NCI-H510A treated with DMSO at 0.1 percent for 48 hours (cell line): Measurements from ENCODE around the gene RMRP.

Experiments
- DNase-seq: peaks from one replicate; lab custom pipeline; 2025; lab: John Stamatoyannopoulos, UW

The RMRP gene

DNA sequence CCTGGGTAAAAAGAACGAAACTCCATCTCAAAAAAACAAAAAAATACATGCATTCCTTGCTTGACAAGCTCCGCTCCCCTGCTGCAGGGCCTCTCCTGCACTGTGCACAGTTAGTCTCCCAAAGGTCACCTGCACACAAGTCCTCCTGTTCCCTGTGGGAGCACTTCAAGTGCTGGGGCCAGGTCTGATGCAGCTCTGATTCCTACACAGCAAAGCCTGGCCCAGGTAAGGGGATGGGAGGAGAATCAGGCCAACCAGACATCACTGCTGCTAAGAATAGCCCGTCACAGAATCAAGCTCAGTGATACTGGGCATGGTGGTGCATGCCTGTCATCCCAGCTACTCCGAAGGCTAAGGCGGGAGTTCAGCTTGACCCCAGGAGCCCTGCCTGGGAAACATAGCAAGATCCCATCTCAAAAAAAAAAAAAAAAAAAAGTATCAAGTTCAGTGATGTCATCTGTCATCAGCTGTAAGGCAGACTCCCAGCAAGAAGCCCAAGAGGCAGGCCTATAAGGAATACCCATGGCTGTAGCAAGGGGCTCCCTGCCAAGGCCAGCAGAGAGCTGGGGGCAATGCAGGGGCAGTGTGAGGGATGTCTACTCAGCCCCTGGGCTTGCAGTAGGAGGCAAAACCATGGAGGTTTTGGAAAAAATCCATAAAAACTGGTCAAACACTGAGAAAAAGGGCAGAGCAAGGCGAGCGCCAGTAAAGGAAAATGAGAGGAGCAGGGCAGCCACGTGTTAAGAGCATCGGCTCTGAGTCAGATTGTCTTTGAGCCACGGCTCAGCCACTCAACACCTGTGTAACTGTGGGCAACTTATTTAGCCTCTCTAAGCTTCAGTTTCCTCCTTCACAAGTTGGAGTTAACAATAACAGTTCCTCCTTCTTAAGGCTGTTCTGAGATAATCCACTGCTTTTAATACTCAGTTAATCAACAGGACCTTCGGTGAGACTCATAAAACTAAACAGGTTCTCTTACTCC, 28.7 kb upstream of the RMRP start:
- no peak for DNase-seq

DNA sequence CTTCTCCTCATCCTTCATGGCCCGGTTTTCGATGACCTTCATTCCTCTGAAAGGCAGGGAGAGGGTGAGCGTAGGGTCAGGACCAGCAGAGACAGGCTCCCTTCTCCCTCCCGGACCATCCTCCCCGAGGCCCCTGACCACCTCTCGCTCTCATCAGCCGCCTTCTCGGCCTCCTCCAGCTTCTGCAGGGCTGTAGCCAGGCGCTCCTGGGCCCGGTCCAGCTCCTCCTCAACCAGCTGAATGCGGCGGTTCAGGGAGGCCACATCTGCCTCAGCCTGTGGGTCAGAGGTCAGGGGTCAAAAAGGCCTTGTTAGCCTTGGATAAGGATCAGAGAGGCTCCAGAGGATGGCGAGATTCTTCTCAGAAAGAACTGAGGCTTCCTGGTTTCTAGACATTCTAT, 27.7 kb upstream of the RMRP start:
- DNase-seq: no peak

DNA sequence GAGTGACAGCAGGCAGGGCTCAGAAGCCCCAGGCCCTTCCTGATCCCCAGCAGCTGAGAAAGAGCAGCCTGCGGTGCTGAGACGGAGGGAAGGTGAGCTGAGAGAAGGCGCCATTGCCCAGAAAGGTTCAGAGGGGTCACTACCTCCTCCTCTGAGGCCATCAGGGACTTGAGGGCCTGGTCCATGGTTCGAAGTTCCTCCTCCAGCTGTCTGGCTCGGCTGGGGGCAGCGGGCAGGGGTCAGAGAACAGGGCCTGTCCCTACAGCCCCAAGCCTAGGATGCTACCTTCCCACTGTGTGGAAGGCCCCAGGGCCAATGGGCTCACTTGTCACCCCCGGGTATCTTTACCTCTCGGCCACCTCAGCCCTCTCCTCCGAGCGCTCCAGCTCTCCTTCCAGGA, 27.1 kb upstream of the RMRP start:
- DNase-seq: no peak

DNA sequence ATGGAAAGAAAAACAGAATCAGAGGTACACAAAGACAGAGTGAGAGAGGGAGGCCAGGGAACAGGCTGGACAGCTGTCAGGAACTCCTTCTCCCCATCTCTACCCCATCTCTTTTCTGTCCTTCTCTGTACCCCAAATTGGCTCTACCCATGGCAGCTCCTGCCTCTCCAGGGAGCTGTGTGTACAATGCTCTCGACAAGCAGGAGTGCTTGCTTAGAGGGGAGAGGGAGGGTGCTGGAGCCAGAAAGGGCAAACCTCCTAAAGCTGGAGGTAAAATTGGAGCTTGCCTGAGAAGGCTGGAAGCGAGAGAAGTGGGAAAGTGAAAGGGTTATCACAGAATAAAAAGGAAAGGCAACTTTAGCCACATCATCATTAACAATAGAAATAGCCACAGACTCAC, 25.5 kb upstream of the RMRP start:
- peak; percentile 2 for DNase-seq

DNA sequence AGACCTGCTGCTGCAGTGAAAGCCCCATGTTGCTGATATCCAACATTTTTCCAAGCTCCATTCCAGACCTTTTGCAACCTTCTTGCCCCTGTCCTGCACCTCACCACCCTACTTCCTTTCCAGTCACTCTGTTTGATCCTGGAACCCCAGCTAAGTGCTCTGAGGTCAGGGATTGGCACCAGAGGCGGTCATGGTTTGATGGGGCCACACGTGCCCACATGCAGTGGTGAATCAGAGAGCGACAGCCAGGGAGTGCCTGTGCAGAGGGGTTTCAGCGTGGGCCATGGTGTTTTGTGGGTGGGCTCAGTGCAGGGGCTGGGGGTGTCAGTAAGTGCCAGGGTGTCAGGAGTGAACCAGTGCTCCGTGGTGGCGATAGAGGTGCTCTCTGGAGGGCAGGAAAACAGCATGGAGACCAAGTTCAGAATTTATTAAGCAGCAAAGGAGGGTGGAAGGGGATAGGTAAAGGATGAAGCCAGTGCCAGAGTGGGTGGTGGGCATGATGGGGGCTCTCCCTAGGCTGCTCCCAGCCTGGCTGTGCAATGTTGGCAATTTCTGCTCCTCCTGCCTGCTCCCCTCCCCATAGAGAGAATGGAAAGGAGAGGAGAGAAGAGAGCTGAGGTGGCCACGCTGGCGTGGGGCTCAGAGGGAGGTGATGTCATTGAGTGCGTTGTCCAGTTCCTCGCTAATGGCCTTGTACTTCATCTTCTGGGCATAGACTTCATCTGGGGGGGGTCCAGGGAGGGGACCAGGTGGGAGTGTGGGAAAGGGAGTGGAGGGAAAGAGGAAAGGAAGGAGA, 24.9 kb upstream of the RMRP start:
- DNase-seq: no peak

DNA sequence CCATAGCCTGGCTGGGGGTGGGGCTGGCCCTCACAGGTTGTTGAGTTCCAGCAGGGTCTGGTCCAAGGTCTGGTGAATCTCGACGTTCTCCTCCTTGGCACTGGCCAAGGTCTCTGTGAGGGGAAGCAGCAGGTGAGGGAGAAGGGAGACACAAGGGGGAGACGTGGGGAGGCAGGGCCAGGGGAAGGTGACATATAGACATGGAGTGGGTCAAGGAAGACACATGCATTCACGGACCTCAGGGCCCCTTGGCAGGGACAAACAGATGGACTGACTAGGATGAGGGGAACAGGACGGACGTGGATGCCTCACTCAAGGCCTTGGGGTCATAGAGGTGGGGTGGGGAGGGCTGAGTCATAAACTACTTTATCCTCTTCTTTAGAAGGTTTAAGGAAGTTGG, 24.2 kb upstream of the RMRP start:
- DNase-seq: no peak

DNA sequence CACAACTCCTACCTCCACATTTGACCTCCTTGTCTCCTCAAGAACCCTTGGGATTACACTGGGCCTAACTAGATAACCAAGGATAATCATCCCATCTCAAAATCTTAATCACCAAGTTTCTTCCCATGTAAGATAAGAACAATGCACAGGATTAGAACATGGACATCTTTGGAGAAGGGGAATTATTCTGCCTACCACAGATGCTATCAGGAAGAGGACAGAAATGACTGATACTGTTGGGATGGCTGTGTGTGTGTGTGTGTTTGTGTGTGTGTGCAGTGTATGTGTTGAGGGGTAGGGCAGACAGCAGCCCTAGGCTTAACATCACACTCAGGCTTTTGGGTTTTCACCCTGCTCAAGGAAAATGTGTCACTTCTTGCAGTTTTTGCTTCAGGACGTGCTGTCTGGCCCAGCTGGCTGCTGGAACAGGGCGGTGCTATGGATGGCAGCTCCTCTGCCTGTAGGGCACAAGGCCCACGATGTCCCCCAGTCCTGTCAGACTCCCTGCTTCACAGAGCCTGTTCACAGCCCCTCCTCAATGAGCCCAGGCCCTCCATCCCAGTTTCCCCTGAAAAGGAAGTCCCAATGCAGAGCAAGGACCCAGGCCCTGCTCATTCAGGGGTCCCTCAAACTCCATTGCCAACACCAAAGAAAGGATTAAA, 23.7 kb upstream of the RMRP start:
- no peak for DNase-seq

DNA sequence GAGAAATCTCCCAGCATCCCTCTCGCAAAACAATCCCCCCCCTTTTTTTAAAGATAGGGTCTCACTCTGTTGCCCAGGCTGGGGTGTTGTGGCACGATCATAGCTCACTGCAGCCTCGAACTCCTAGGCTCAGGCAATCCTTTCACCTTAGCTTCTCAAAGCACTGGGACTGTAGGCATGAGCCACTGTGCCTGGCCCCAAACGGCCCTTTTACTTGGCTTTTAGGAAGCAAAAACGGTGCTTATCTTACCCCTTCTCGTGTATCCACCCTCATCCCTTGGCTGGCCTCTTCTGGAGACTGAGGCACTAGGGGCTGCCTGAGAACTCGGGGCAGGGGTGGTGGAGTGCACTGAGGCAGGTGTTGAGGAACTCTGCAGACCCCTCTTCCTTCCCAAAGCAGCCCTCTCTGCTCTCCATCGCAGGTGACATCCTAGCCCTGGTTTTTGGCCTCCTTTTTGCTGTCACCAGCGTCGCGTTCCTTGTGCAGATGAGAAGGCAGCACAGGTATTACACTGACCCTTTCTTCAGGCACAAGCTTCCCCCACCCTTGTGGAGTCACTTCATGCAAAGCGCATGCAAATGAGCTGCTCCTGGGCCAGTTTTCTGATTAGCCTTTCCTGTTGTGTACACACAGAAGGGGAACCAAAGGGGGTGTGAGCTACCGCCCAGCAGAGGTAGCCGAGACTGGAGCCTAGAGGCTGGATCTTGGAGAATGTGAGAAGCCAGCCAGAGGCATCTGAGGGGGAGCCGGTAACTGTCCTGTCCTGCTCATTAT, 22.7 kb upstream of the RMRP start:
- no peak for DNase-seq

DNA sequence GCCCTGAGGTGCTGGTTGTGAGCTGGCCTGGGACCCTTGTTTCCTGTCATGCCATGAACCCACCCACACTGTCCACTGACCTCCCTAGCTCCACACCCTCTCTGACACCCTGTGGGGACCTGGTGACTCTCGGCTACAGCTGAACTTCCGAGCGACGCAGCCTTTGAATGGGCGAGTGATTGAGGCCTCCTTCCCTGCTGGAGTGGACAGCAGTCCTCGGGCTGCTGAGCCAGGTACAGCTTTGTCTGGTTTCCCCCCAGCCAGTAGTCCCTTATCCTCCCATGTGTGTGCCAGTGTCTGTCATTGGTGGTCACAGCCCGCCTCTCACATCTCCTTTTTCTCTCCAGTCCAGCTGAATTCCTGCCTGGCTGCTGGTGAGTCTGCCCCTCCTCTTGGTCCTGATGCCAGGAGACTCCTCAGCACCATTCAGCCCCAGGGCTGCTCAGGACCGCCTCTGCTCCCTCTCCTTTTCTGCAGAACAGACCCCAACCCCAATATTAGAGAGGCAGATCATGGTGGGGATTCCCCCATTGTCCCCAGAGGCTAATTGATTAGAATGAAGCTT, 22.0 kb upstream of the RMRP start:
- no peak for DNase-seq

DNA sequence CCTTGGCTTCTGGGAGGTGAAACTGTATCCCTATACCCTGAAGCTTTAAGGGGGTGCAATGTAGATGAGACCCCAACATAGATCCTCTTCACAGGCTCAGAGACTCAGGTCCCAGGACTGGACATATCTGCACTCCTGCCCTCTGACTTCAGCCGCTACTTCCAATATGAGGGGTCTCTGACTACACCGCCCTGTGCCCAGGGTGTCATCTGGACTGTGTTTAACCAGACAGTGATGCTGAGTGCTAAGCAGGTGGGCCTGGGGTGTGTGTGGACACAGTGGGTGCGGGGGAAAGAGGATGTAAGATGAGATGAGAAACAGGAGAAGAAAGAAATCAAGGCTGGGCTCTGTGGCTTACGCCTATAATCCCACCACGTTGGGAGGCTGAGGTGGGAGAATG, 21.3 kb upstream of the RMRP start:
- no peak for DNase-seq

DNA sequence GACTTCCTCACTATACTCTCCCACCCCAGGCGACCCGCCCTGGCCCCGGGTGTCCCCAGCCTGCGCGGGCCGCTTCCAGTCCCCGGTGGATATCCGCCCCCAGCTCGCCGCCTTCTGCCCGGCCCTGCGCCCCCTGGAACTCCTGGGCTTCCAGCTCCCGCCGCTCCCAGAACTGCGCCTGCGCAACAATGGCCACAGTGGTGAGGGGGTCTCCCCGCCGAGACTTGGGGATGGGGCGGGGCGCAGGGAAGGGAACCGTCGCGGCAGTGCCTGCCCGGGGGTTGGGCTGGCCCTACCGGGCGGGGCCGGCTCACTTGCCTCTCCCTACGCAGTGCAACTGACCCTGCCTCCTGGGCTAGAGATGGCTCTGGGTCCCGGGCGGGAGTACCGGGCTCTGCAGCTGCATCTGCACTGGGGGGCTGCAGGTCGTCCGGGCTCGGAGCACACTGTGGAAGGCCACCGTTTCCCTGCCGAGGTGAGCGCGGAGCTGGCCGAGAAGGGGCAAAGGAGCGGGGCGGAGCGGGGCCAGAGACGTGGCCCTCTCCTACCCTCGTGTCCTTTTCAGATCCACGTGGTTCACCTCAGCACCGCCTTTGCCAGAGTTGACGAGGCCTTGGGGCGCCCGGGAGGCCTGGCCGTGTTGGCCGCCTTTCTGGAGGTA, 18.0 kb upstream of the RMRP start:
- DNase-seq: no peak

DNA sequence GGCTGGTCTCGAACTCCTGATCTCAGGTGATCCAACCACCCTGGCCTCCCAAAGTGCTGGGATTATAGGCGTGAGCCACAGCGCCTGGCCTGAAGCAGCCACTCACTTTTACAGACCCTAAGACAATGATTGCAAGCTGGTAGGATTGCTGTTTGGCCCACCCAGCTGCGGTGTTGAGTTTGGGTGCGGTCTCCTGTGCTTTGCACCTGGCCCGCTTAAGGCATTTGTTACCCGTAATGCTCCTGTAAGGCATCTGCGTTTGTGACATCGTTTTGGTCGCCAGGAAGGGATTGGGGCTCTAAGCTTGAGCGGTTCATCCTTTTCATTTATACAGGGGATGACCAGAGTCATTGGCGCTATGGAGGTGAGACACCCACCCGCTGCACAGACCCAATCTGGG, 17.4 kb upstream of the RMRP start:
- DNase-seq: no peak

DNA sequence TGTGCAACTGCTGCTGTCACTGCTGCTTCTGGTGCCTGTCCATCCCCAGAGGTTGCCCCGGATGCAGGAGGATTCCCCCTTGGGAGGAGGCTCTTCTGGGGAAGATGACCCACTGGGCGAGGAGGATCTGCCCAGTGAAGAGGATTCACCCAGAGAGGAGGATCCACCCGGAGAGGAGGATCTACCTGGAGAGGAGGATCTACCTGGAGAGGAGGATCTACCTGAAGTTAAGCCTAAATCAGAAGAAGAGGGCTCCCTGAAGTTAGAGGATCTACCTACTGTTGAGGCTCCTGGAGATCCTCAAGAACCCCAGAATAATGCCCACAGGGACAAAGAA, 16.2 kb upstream of the RMRP start:
- DNase-seq: no peak

DNA sequence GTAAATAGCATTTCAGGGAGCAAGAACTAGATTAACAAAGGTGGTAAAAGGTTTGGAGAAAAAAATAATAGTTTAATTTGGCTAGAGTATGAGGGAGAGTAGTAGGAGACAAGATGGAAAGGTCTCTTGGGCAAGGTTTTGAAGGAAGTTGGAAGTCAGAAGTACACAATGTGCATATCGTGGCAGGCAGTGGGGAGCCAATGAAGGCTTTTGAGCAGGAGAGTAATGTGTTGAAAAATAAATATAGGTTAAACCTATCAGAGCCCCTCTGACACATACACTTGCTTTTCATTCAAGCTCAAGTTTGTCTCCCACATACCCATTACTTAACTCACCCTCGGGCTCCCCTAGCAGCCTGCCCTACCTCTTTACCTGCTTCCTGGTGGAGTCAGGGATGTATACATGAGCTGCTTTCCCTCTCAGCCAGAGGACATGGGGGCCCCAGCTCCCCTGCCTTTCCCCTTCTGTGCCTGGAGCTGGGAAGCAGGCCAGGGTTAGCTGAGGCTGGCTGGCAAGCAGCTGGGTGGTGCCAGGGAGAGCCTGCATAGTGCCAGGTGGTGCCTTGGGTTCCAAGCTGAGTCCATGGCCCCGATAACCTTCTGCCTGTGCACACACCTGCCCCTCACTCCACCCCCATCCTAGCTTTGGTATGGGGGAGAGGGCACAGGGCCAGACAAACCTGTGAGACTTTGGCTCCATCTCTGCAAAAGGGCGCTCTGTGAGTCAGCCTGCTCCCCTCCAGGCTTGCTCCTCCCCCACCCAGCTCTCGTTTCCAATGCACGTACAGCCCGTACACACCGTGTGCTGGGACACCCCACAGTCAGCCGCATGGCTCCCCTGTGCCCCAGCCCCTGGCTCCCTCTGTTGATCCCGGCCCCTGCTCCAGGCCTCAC, 15.6 kb upstream of the RMRP start, which contains the start of gene CA9:
TSS of gene CA9 (plus strand) at position 797 of the 893 bp plus-strand sequence. CDS start at position 829, 32 bp downstream.
- DNase-seq: no peak

DNA sequence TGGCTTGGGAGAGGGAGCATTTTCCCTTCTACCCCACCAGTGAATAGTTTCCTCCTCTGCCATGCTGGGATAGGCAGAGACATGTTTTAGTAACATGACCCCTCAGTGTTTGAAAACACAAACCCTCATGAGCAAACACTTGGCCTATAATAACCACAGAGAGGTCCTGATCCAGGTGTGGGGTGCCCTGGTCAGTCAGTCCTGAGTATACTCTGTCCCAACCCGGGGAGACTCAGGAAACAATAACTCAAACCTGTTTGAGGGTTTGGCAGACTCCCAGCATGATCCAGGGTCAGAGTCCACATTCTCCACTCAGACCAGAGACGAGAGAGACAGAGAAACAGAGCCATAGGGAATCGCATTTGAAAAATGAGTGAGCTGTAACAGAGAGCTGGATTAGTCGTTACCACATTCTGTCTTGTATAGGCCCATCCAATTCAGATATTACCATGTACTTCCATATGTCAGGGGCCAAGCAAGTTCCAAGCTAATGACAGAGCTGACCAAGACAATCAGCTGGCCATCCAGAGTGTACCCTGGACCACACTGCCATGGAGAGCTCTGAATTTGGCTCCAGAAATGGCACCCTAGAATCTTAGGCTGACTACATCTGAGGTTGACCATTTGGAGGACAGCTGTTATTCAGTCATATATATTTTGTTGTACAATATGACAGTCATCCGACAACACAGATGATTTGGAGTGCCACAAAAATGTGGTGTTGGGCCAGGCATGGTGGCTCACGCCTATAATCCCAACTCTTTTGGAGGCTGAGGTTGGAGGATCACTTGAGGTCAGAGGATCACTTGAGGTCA, 11.7 kb upstream of the RMRP start:
- peak; percentile 55 for DNase-seq

DNA sequence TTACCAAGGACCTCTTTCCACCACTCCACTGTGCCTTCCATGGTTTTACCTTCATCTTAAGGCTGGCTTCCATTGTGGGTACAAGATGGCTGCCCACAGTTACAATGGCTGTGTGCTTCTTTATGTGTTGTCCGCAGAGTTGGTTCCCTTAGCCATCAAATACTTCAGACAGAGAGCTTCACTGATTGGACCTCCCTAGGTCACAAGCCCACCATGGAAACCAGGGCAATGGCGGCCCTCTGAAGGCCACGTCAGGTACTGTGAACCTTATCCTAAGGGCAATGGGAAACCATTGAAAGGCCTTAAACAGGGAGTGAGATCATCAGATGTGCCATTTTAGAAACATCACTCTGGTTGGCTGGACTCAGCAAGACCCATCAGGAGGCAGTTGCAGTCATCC, 10.1 kb upstream of the RMRP start:
- DNase-seq: no peak

DNA sequence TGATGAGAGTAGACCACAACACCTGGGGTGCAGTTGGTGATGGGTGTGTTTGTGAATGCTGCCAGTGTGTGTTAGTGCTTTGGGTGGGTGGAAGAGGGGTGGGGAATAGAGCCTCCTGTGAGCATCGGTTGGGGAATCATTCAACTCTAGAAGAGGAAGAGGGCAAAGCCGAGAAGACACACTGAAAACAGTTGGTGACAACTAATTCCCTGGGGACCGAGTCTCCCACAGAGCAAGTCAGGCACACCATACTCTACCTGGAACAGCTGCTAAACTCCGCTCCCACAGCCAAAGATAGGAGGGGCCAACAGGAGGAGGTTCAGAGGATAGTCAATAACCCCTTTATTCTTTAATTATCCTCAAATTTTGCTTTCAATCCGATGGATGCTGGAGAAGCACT, 8.7 kb upstream of the RMRP start:
- no peak for DNase-seq

DNA sequence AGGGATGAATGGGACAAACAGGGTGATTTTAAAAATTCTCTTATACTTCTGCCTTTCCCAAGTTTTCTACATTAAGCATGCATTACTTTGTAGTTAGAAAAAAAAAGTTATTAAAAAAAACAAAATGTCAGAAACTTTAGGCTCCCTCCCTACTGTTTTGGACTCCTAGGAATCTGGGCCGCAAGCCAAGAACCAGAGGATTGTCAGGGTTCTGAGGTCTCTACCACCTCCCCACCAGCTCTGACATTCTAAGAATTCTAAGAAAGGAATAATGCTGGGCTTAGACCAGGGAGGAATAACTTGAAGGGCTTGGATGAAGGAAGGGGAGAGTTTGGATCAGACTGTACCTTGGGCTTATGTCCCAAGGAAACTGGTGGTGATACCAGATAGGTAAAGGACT, 8.2 kb upstream of the RMRP start:
- no peak for DNase-seq

DNA sequence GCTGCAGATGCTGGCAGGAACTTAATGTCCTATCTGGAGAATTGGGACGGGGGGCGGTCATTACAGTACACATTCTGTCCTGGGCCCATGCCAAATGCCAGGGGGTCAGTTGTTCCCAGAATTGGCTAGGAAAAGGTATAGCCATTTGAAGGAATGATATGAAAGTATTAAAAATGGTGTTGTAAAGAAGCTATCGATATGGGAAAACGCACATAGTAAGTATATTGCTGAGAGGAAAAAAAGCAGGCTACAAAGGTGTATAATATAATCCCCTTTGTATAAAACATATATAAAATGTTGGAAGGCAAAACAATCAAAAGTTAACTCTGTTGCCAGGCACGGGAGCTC, 7.6 kb upstream of the RMRP start:
- no peak for DNase-seq
